ENCODE results near the gene C1orf52.

Gene C1orf52

GRCh38 chr1:85243372-85243771, 16.1 kb downstream of the C1orf52 start:
- Histone ChIP-seq H3K23ac (ENCODE audit: low read length) (no peak overlapping the region), H3K79me1 (ENCODE audit: low read length) (peaks cover 11% of the 10 kb centered on the region), H3K14ac (ENCODE audit: low read length) (no peak overlapping the region)

GRCh38 chr1:85240643-85241042, 18.8 kb downstream of the C1orf52 start:
- no CpG with 5 or more reads among the region's 1 CpG for WGBS (ENCODE audit: extremely low coverage, insufficient coverage, insufficient read length)
- no peak overlapping the region for H4K12ac ChIP-seq (ENCODE audit: low read depth, low read length)

More at GRCh38 chr1:85243372-85243771, 16.1 kb downstream of the C1orf52 start:
- no peak for DNase-seq
- Histone ChIP-seq H4K12ac (ENCODE audit: low read depth, low read length) (no peak overlapping the region), H3K4me2 (ENCODE audit: low read length) (no peak overlapping the region), H3K9ac (ENCODE audit: low read length) (no peak overlapping the region), H4K8ac (ENCODE audit: low read depth, low read length) (no peak overlapping the region), H3K27me3 (ENCODE audit: insufficient read depth, low read length) (no peaks in the 10 kb centered on the region), H2AK5ac (ENCODE audit: low read length) (no peak overlapping the region), H3K4ac (ENCODE audit: low read depth, low read length) (no peak overlapping the region), H3K4me1 (ENCODE audit: control insufficient read depth in 1 of 2, insufficient read depth in 2 of 2, low read length in 2 of 2) (peaks cover 0 to 6% of the 10 kb centered on the region in 2 experiments), H3K18ac (ENCODE audit: low read length) (no peak overlapping the region), H2AFZ (ENCODE audit: insufficient read depth, low read length, poor library complexity) (no peak overlapping the region), H3K9me3 (ENCODE audit: insufficient read depth, low read depth, low read length) (no peaks in the 10 kb centered on the region), H3K27ac (ENCODE audit: low read depth, low read length) (peak overlapping the region; percentile 96), H3K36me3 (ENCODE audit: control insufficient read depth in 1 of 2, insufficient read depth in 2 of 2, low read length in 2 of 2) (no peaks in the 10 kb centered on the region), H4K91ac (ENCODE audit: low read depth, low read length) (no peak overlapping the region), H2BK5ac (ENCODE audit: low read depth, low read length, poor library complexity) (no peak overlapping the region), H3K79me2 (ENCODE audit: control insufficient read depth, insufficient read depth, low read length, poor library complexity) (no peaks in the 10 kb centered on the region), H2BK12ac (ENCODE audit: low read length) (no peak overlapping the region), H3K4me3 (ENCODE audit: low read depth, low read length) (no peak overlapping the region), H2BK120ac (ENCODE audit: insufficient read depth, low read length, poor library complexity) (no peak overlapping the region)

GRCh38 chr1:85240174-85240601, 19.3 kb downstream of the C1orf52 start:
- no peak overlapping the region for H2BK12ac ChIP-seq (ENCODE audit: low read length)
- H3K18ac ChIP-seq (ENCODE audit: low read length), result no peak overlapping the region
- H2AK5ac ChIP-seq (ENCODE audit: low read length), result no peak overlapping the region
- no peak overlapping the region for H2AFZ ChIP-seq (ENCODE audit: insufficient read depth, low read length, poor library complexity)
- no peak overlapping the region for H3K4me3 ChIP-seq (ENCODE audit: low read depth, low read length)
- H3K9ac ChIP-seq (ENCODE audit: low read length), result no peak overlapping the region
- H3K9me3 ChIP-seq (ENCODE audit: insufficient read depth, low read depth, low read length), result no peaks in the 10 kb centered on the region
- no peak overlapping the region for H2BK5ac ChIP-seq (ENCODE audit: low read depth, low read length, poor library complexity)
- no peak overlapping the region for H3K4me2 ChIP-seq (ENCODE audit: low read length)
- peaks cover 0 to 2% of the 10 kb centered on the region in 2 experiments for H3K4me1 ChIP-seq (ENCODE audit: control insufficient read depth in 1 of 2, insufficient read depth in 2 of 2, low read length in 2 of 2)
- no peak overlapping the region for H4K91ac ChIP-seq (ENCODE audit: low read depth, low read length)
- no peak overlapping the region for H2BK120ac ChIP-seq (ENCODE audit: insufficient read depth, low read length, poor library complexity)
- DNase-seq, result peak in 1 of 2 donors; percentile 19
- H3K4ac ChIP-seq (ENCODE audit: low read depth, low read length), result no peak overlapping the region
- no peaks in the 10 kb centered on the region for H3K79me2 ChIP-seq (ENCODE audit: control insufficient read depth, insufficient read depth, low read length, poor library complexity)
- H3K14ac ChIP-seq (ENCODE audit: low read length), result no peak overlapping the region
- peak overlapping the region; percentile 51 for H3K27ac ChIP-seq (ENCODE audit: low read depth, low read length)
- no peak overlapping the region for H3K23ac ChIP-seq (ENCODE audit: low read length)
- H4K12ac ChIP-seq (ENCODE audit: low read depth, low read length), result no peak overlapping the region
- H4K8ac ChIP-seq (ENCODE audit: low read depth, low read length), result no peak overlapping the region
- H3K27me3 ChIP-seq (ENCODE audit: insufficient read depth, low read length), result no peaks in the 10 kb centered on the region
- H3K36me3 ChIP-seq (ENCODE audit: control insufficient read depth in 1 of 2, insufficient read depth in 2 of 2, low read length in 2 of 2), result no peaks in the 10 kb centered on the region
- no CpG with 5 or more reads among the region's 1 CpG for WGBS (ENCODE audit: extremely low coverage, insufficient coverage, insufficient read length)
- peaks cover 8% of the 10 kb centered on the region for H3K79me1 ChIP-seq (ENCODE audit: low read length)

More at GRCh38 chr1:85240643-85241042, 18.8 kb downstream of the C1orf52 start:
- Histone ChIP-seq H2BK12ac (ENCODE audit: low read length) (no peak overlapping the region), H3K4me2 (ENCODE audit: low read length) (no peak overlapping the region), H3K27ac (ENCODE audit: low read depth, low read length) (no peak overlapping the region), H3K79me2 (ENCODE audit: control insufficient read depth, insufficient read depth, low read length, poor library complexity) (no peaks in the 10 kb centered on the region), H3K4me3 (ENCODE audit: low read depth, low read length) (no peak overlapping the region), H2AFZ (ENCODE audit: insufficient read depth, low read length, poor library complexity) (no peak overlapping the region), H3K18ac (ENCODE audit: low read length) (no peak overlapping the region), H3K79me1 (ENCODE audit: low read length) (peaks cover 11% of the 10 kb centered on the region), H3K36me3 (ENCODE audit: control insufficient read depth in 1 of 2, insufficient read depth in 2 of 2, low read length in 2 of 2) (no peaks in the 10 kb centered on the region), H3K9ac (ENCODE audit: low read length) (no peak overlapping the region), H4K8ac (ENCODE audit: low read depth, low read length) (no peak overlapping the region), H3K14ac (ENCODE audit: low read length) (no peak overlapping the region), H3K27me3 (ENCODE audit: insufficient read depth, low read length) (no peaks in the 10 kb centered on the region), H2BK120ac (ENCODE audit: insufficient read depth, low read length, poor library complexity) (no peak overlapping the region), H3K4ac (ENCODE audit: low read depth, low read length) (no peak overlapping the region), H3K23ac (ENCODE audit: low read length) (no peak overlapping the region), H3K4me1 (ENCODE audit: control insufficient read depth in 1 of 2, insufficient read depth in 2 of 2, low read length in 2 of 2) (peaks cover 0 to 6% of the 10 kb centered on the region in 2 experiments), H2BK5ac (ENCODE audit: low read depth, low read length, poor library complexity) (no peak overlapping the region), H4K91ac (ENCODE audit: low read depth, low read length) (no peak overlapping the region), H2AK5ac (ENCODE audit: low read length) (no peak overlapping the region), H3K9me3 (ENCODE audit: insufficient read depth, low read depth, low read length) (no peaks in the 10 kb centered on the region)
- DNase-seq, result no peak

GRCh38 chr1:85237613-85238012, 21.8 kb downstream of the C1orf52 start:
- H2BK5ac ChIP-seq (ENCODE audit: low read depth, low read length, poor library complexity), result no peak overlapping the region
- H3K4ac ChIP-seq (ENCODE audit: low read depth, low read length), result no peak overlapping the region
- H3K79me1 ChIP-seq (ENCODE audit: low read length), result peaks cover 2% of the 10 kb centered on the region
- no peak overlapping the region for H3K14ac ChIP-seq (ENCODE audit: low read length)
- H3K36me3 ChIP-seq (ENCODE audit: control insufficient read depth in 1 of 2, insufficient read depth in 2 of 2, low read length in 2 of 2), result no peaks in the 10 kb centered on the region
- no peaks in the 10 kb centered on the region for H3K9me3 ChIP-seq (ENCODE audit: insufficient read depth, low read depth, low read length)
- H2BK120ac ChIP-seq (ENCODE audit: insufficient read depth, low read length, poor library complexity), result no peak overlapping the region
- H3K79me2 ChIP-seq (ENCODE audit: control insufficient read depth, insufficient read depth, low read length, poor library complexity), result no peaks in the 10 kb centered on the region
- no peaks in the 10 kb centered on the region for H3K27me3 ChIP-seq (ENCODE audit: insufficient read depth, low read length)
- H3K4me1 ChIP-seq (ENCODE audit: control insufficient read depth in 1 of 2, insufficient read depth in 2 of 2, low read length in 2 of 2), result peaks cover 0 to 2% of the 10 kb centered on the region in 2 experiments
- H3K4me3 ChIP-seq (ENCODE audit: low read depth, low read length), result no peak overlapping the region
- DNase-seq, result no peak
- no peak overlapping the region for H3K27ac ChIP-seq (ENCODE audit: low read depth, low read length)
- no peak overlapping the region for H3K23ac ChIP-seq (ENCODE audit: low read length)
- no peak overlapping the region for H3K18ac ChIP-seq (ENCODE audit: low read length)
- WGBS (ENCODE audit: extremely low coverage, insufficient coverage, insufficient read length), result no CpG with 5 or more reads among the region's 1 CpG
- H2BK12ac ChIP-seq (ENCODE audit: low read length), result no peak overlapping the region
- no peak overlapping the region for H2AK5ac ChIP-seq (ENCODE audit: low read length)
- no peak overlapping the region for H2AFZ ChIP-seq (ENCODE audit: insufficient read depth, low read length, poor library complexity)
- H4K12ac ChIP-seq (ENCODE audit: low read depth, low read length), result no peak overlapping the region
- H3K4me2 ChIP-seq (ENCODE audit: low read length), result no peak overlapping the region
- no peak overlapping the region for H3K9ac ChIP-seq (ENCODE audit: low read length)
- no peak overlapping the region for H4K91ac ChIP-seq (ENCODE audit: low read depth, low read length)
- no peak overlapping the region for H4K8ac ChIP-seq (ENCODE audit: low read depth, low read length)
